NCI-H345 treated with DMSO at 0.1 percent for 48 hours (cell line): ENCODE data around the gene RPAP3.

Experiments
- DNase-seq: peaks from one replicate; lab custom pipeline; 2025; ENCODE audit not compliant: unreplicated experiment; lab: John Stamatoyannopoulos, UW

Gene RPAP3

GRCh38 chr12:47742253-47742825 lies 36.5 kb upstream of the RPAP3 start:
- DNase-seq: no peak

- DNase-seq: peak; percentile 9
Measured at GRCh38 chr12:47741340-47741703, 35.5 kb upstream of the RPAP3 start.

GRCh38 chr12:47740606-47741339 lies 34.9 kb upstream of the RPAP3 start:
- no peak for DNase-seq

GRCh38 chr12:47739979-47740378 lies 34.1 kb upstream of the RPAP3 start:
- no peak for DNase-seq

GRCh38 chr12:47739297-47739696 lies 33.5 kb upstream of the RPAP3 start:
- DNase-seq: no peak

DNA sequence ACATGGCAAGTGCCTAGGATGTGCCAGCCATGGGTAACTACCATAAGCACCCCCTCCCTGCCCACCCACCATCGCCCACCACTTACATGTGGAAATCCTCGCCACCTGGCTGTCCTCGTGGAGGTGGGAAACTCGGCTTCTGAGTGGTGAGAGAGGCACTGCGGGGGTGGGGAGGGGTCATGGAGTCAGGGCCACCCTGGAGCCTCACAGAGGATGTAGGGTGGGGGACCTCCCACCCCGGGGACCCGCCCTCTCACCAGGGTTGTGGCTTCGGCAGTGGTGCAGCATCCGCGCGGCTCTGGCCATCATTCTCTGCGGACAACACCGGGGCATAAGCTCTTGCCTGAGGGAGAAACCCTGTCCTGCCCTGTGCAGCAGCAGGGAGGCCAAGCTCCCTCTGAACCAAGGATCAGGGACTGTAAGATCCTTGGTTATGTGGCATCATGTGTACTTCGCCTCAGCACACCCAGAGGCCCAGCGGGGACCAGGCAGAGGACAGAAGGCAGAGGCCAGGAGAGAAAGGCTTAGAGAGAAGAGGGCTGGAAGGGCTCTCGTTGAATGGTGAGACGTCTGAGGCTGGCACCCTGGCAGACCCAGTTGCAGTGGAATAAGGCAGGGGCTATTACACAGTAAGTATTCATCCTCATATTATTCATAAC lies 32.2 kb upstream of the RPAP3 start:
- DNase-seq: no peak

DNA sequence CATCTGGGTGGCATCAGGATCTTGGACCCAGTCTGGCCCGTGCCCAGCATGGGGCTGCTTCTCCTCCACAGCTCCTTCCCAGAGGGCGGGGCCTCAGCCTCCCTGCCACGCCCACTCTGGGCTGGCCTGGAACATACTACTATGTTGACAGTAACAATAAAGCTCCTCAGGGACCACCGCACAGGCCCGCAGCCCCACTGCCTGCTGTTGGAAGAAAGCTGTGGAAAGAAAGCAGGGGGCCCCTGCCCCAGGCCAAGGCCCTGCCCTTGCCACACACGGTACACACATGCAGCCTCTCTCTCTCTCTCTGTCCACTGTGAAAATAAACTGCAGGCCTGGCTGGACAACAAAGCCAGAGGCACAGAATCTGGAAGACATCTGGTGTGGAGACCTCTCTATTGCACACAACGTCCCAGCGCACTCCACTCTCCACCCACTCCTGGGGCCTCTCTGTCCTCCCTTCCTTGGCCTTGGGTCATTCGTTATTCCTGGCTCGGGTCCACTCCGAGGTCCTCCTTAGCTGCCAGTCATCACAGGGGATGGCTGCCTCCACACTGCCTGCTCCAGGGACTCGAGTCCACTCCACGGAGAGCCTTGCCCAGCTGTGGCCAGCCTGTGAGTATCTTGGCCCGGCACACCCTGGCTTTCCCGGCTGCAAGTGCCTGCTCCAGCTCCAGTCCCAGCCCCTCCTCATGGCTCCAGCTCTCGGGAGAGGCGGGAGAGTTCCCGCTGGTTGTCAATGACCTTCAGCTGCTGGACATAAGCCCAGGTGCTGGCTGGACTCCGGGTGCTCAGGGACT lies 31.2 kb upstream of the RPAP3 start:
- no peak for DNase-seq

- DNase-seq: no peak
Measured at GRCh38 chr12:47736216-47736615, 30.4 kb upstream of the RPAP3 start.

DNA sequence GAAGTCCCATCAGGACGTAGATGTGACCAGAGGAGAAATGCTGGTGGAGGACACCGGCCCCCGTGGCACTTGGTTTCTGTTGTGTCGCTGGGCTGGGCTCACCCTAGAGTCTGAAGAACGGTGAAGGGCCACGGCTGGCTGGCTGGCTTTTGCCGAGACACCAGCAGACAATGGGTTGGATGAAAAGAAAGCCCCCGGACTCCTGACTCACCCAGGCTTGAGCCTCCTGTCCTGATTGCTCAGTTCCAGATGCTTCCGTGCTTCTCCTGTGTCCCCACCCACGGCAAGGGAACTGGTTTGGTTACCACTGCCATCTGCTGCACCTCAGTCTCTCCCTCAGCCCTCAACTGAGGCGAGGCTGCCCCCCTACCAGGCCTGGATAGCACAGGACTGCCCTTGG lies 29.8 kb upstream of the RPAP3 start:
- DNase-seq: no peak

DNA sequence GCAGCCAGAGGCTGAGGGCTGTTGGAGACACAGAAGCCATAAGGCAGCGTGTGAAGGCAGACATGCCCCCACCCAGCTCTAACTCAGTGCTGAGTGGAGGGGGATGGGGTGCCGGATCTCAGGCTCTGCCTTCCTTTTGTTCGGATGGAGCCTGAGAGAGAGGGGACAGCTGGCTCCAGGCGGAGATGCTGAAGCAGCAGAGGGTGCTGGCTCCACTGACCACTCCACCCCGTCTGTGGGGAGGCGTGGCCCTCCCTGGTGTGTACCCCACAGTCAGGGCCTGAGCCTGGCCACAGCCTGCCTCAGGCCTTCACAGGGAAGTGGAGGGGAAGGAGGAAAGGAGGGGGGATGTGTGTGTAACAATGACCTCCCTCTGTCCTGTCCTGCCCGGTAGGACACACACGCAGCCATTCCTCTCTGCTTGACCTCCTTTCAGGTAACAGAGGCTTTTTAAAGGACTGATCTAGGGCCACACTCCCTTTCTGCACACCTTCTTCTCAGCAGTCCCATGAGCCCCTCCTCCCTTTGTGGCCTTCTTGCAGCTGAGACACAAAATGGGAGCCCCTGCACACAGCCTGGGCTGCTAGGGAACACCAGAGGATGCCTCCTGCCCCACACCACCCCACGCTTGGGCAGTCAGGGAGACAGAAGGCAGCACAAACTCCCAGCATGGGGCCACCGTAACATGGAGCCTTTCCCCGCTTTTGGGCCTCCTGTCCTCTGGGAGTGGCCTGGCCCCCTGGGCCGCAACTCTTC lies 29.1 kb upstream of the RPAP3 start:
- no peak for DNase-seq

DNA sequence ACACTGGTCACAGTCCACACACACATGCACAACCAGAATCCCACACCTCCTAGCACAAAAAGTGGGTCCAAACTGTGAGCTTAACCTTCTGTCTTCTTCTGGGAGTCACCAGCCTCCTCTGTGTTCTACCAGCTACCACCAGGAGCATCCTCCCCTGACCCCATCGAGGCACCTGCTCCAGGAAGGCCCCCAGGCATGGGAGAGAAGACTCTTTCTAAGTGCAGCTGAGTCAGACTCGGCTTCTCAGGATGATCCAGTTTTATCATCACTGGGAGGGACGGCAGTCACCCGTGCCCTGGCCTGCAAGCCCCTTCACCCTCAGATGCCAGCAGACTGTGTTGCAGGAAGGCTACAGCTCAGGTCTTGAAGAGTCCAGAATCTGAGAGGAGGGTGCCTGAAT lies 27.3 kb upstream of the RPAP3 start:
- DNase-seq: no peak

DNA sequence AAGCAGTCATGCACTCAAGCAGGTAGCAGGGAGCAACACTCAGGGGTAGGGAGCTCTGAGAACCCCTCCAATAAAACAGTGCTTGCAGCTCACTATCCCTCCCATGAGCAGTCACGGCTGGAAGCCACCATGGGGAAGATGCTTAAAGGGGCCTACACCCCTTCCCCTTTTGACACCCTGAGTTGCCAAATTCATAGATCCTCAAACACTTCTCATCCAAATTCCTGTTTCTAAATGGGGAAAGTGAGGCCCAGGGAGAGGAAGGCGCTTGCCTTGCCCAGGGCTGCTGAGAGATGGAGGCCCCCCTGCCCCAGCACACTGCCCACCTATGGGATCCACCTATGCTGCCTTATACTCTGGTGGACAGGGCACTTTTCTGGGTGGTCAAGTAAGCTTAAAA lies 26.7 kb upstream of the RPAP3 start:
- no peak for DNase-seq

- DNase-seq: no peak
Measured at GRCh38 chr12:47731723-47732122, 25.9 kb upstream of the RPAP3 start.

- DNase-seq: no peak
Measured at GRCh38 chr12:47730341-47730744, 24.5 kb upstream of the RPAP3 start.

GRCh38 chr12:47729233-47729632 lies 23.4 kb upstream of the RPAP3 start:
- no peak for DNase-seq

DNA sequence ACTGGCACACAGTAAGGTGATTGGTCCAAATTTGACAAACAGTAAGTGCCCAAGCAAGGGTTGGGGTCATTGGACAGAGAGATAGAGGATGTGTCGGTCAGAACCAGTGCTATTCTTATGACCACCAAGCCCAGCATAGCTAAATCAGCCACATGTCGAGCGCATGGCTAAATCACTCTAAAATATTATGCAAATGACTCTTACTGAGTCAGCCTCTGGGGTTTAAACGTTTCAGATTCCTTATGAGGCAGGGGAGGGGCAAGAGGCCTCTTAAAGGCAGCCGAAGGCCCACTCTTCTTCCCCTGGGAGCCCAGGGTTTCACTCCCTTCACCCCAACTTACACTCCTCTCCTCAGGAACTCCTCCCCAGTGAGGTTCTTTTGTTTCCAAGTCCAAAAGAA lies 20.1 kb upstream of the RPAP3 start:
- no peak for DNase-seq

DNA sequence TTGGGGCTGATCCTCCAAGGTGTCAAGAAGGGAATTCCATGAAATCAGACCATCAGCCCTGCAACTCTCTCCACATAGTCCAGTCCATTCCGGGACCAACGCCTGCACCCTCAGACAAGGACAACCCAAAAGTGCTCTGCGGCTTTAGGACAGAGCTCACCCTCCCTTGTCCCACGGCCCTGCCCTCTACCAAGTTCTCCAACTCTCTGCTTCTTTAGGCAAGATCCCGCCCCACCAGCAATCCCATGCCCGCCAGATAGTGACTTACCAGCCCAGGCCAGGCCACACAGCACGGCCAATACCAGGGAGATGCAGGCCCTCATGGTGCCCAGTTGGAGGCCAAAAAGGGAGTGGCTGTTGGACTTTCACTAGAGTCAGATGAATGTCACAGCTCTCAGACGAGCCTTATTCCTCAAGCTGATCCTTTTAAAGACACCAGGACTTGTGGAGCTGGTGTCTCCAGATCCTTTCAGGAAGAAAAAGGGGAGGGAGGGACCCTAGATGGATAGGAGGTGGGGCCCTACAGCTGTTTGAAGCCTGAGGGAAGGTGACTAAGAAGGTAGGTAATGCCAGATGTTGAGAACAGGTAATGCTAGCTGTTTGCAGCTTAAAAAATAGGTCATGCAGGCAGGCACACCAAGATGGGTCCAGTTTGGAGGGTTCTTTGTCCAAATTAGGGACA lies 19.4 kb upstream of the RPAP3 start, which contains the start of gene ENDOU:
Gene ENDOU, minus strand, starts transcription at position 400 of the 682 bp plus-strand sequence. Its CDS starts 77 bp downstream, at position 323.
- DNase-seq: no peak

DNA sequence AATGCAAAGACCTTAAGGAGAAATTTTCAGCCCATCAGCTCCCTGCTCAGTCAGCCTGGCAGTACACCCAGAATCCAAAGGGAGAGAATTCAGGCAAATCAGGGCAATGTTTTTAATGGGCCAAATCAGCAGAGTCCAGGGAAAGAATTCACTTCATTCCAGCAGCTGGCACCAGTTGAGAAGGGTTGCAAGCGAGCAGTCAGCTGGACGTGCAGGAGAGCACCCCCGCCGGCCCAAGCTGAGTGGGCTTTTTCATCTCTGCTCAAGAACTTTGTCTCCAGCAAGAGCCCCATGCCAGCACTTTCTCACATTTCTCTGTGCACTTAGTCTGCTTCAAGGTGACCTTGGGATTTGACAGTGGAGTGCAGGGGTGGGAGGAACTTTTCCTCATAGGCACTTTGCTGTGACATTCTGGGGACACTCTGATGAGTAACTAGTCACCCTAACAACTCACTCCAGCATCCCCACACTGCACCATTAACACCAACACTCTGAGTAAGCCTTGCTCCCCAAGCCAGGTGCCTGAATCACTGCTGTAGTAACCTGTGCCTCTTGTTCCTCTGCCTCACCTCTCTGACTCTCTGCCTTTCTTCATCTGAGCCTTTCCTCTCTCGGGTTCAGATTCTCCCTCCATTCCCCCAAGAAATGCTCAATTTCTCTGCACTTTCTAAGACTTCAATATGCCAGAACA lies 17.3 kb upstream of the RPAP3 start:
- DNase-seq: no peak

GRCh38 chr12:47722136-47722834 lies 16.5 kb upstream of the RPAP3 start:
- no peak for DNase-seq
